Tibial nerve (tissue), 4 donors: ENCODE data around the gene PRDM7. TPM values are rescaled to one million over a fixed set of nuclear protein-coding genes. Genes with fewer than 3 reads are reported as not detected.
A peak's percentile ranks its signal among the peaks of the same experiment; 100 is the strongest.

ENCODE experiments used
- DNase-seq, 2 donors: peaks; one replicate each; pipeline ENCODE4 v3.0.0-alpha.2; 2019; ENCODE audit warnings: low spot score in 2 of 2
- H3K27ac ChIP-seq, 4 donors: fragments of 200-600 bp; sonication (generic) in 3 of 4; one replicate each; pipeline ENCODE4 v1.5.1; 2017 to 2019; ENCODE audit warnings: mild to moderate bottlenecking in 1 of 4
- H3K27me3 ChIP-seq, 2 donors: fragments of 200-600 bp; sonication (generic) in 1 of 2; one replicate each; pipeline versions ENCODE4 v1.5.1 to v1.6.0; 2017 to 2019
- H3K36me3 ChIP-seq, 3 donors: fragments of 200-600 bp; sonication (generic); one replicate each; pipeline ENCODE4 v1.5.1; 2018 to 2019
- H3K4me1 ChIP-seq, 4 donors: fragments of 200-600 bp; sonication (generic) in 3 of 4; one replicate each; pipeline ENCODE4 v1.5.1; 2017 to 2019
- H3K4me3 ChIP-seq, 4 donors: fragments of 200-600 bp; sonication (generic) in 3 of 4; one replicate each; pipeline ENCODE4 v1.5.1; 2017 to 2019; ENCODE audit warnings: mild to moderate bottlenecking in 1 of 4, moderate library complexity in 1 of 4
- H3K9me3 ChIP-seq, 4 donors: fragments of 200-600 bp; sonication (generic) in 3 of 4; one replicate each; pipeline ENCODE4 v1.5.1; 2017 to 2019
- EP300 ChIP-seq, 2 donors: sonication (generic); formaldehyde crosslinking; IDR thresholded peaks; one replicate each; pipeline ENCODE4 v1.6.1; 2017; ENCODE audit warnings: antibody characterized with exemption in 2 of 2, mild to moderate bottlenecking in 1 of 2
- POLR2A ChIP-seq, 2 donors: fragments of 450-650 bp; IDR thresholded peaks; one replicate each; pipeline ENCODE4 v1.6.1; 2017; ENCODE audit warnings: antibody characterized with exemption in 2 of 2, mild to moderate bottlenecking in 2 of 2, moderate library complexity in 2 of 2
- WGBS, 2 donors: methylation state at CpG; one replicate each; pipeline ENCODE4 v1.1.5; 2018; 5-methylcytosine and 5-hydroxymethylcytosine counted together
- total RNA-seq, 4 donors: library from RNA; depleted of rRNA; stranded (reverse); fragments of >200 nt; gene quantifications; one replicate each; pipeline ENCODE4 v1.1.0, GENCODE V29; 2016
- TF ChIP-seq, protein P1 (sequence below), 5 experiments: fragments of 200-600 bp in 3 of 5; fragments of 450-650 bp in 2 of 5; sonication (generic) in 3 of 5; IDR thresholded peaks; one replicate each; pipeline ENCODE4 v1.5.1; 2016 to 2019; ENCODE audit warnings: antibody characterized with exemption in 5 of 5, mild to moderate bottlenecking in 3 of 5, moderate library complexity in 2 of 5

The PRDM7 gene
- total RNA-seq, 4 donors from 2014 or later: not detected

DNA sequence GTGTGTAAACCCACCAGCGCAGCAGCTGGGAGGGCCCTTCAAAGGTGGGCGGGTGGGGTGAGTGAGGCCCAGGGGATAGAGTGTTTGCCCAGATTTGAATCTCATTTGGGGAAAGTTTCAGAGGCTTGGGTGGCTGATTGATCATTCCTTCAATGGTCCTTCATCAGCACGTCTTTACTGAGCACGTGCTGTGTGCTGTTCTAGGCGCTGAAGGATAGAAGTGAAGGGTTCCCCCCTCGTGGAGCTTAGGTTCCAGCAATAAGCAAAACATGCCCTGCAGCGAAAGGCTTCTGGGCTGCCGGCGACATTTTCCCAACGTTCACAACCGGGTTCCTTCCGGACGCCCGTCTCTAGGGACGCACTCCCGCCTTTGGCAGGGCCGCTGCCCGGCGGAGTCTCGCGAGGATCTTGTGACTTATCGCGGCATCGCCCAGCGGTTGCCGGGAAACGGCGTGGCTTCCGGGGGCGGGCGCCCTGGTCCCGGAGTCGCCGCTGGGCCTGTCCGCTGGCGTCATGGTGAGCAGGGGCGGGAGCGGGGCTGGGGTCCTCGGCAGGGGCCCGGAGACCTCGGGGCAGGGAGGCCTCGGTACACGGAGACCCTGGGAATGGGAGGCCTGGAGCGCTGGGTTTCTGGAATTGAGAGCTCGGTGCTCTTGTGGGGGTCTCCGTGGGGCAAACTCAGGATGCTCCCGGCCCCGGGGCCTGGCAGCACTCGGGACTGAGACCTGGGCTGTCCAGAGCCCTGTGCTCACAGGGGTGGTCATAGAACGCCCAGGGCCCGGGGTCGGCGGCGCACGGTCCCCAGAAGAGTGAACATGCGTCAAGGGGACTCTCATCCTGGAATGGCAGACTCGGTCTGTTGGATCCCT is 54.7 kb downstream of the PRDM7 start:
- Histone ChIP-seq H3K4me1 (peaks cover 0 to 49% (median 16%) of the 10 kb centered on the region in 4 donors), H3K27ac (peak overlapping the region in 3 of 4 donors; percentile 34 to 89 (median 76)), H3K9me3 (no peaks in the 10 kb centered on the region), H3K27me3 (no peaks in the 10 kb centered on the region), H3K4me3 (peak overlapping the region; percentile 59 to 90 (median 67)), H3K36me3 (peaks cover 0 to 15% (median 0%) of the 10 kb centered on the region in 3 donors)
- peak; percentile 78 to 79 for DNase-seq
- WGBS, 2 donors: 19 to 32% methylated on average over 7 to 11 of the region's 57 CpGs
- TF ChIP-seq, protein P1, sequence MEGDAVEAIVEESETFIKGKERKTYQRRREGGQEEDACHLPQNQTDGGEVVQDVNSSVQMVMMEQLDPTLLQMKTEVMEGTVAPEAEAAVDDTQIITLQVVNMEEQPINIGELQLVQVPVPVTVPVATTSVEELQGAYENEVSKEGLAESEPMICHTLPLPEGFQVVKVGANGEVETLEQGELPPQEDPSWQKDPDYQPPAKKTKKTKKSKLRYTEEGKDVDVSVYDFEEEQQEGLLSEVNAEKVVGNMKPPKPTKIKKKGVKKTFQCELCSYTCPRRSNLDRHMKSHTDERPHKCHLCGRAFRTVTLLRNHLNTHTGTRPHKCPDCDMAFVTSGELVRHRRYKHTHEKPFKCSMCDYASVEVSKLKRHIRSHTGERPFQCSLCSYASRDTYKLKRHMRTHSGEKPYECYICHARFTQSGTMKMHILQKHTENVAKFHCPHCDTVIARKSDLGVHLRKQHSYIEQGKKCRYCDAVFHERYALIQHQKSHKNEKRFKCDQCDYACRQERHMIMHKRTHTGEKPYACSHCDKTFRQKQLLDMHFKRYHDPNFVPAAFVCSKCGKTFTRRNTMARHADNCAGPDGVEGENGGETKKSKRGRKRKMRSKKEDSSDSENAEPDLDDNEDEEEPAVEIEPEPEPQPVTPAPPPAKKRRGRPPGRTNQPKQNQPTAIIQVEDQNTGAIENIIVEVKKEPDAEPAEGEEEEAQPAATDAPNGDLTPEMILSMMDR (IDR thresholded peaks at IDR 0.05): peak in 1 of 5 experiments; percentile 19
- TF ChIP-seq POLR2A (IDR thresholded peaks at IDR 0.05) (no peak), EP300 (IDR thresholded peaks at IDR 0.05) (peak in 1 of 2 donors; percentile 69)

DNA sequence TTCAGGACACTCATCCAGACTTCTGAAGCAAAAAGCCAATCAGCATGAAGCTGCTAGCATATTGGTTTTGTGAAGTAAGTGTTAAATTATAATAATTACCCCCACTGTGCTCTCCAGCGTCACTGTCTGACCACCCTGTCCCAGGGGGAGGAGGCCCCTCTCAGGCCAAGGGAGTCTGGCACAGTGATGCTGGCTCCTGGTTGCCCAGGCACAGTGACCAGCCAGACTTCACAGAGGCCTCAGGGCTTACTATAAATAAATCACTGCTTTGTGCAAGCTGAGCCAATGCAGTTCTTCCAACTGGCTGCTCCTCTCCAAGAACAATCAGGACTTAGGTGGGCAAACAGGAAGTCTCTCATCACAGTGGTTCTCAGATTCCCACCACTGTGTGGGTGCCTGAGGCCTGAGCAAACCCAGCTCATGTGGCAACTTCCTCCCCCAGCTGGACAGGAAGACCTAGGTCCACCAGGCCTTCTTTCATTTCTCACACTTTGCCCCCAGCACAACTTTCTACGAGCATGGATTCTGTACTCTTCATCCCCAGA is 56.2 kb downstream of the PRDM7 start:
- peaks cover 0 to 49% (median 16%) of the 10 kb centered on the region in 4 donors for H3K4me1 ChIP-seq
- no peaks in the 10 kb centered on the region for H3K27me3 ChIP-seq
- H3K9me3 ChIP-seq: no peaks in the 10 kb centered on the region
- 61 to 67% methylated on average over 2 of the region's 2 CpGs for WGBS, 2 donors
- no peak for DNase-seq
- no peak overlapping the region for H3K4me3 ChIP-seq
- peaks cover 0 to 1% (median 0%) of the 10 kb centered on the region in 3 donors for H3K36me3 ChIP-seq
- H3K27ac ChIP-seq: peak overlapping the region in 2 of 4 donors; percentile 5 to 37
- no peak for TF ChIP-seq POLR2A (IDR thresholded peaks at IDR 0.05)
- TF ChIP-seq, protein P1 (IDR thresholded peaks at IDR 0.05): no peak
- no peak for TF ChIP-seq EP300 (IDR thresholded peaks at IDR 0.05)

DNA sequence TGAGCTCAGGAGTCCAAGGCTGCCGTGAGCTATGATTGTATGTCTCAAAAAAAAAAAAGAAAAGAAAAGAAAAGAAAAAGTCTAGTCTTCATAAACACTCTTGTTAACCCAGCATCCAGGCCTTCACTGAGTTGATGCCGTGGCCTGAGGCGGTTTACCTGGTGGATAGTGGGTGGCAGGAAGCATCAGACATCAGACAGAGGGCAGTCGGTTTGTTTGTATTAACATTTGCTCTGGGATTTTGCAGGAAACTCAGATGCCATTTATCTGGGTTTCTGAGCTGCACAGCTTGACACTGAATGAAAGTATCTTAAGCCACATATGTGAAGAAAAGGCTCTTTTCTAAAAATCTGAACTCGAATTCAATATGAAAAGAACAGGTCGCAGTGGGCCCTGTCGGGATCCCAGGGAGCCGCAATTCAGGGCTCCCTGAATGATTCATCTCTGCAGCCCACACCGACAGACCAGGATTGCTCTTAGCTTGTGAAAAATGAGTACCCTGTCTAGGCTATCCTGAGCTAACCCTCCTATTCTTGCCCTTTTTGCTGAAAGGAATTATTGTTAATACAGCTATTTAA is 56.8 kb downstream of the PRDM7 start:
- peak overlapping the region in 1 of 4 donors; percentile 68 for H3K4me3 ChIP-seq
- TF ChIP-seq POLR2A (IDR thresholded peaks at IDR 0.05): no peak
- no peak for TF ChIP-seq EP300 (IDR thresholded peaks at IDR 0.05)
- TF ChIP-seq, protein P1 (IDR thresholded peaks at IDR 0.05): no peak
- WGBS, 2 donors: 54 to 63% methylated on average over 9 of the region's 9 CpGs

DNA sequence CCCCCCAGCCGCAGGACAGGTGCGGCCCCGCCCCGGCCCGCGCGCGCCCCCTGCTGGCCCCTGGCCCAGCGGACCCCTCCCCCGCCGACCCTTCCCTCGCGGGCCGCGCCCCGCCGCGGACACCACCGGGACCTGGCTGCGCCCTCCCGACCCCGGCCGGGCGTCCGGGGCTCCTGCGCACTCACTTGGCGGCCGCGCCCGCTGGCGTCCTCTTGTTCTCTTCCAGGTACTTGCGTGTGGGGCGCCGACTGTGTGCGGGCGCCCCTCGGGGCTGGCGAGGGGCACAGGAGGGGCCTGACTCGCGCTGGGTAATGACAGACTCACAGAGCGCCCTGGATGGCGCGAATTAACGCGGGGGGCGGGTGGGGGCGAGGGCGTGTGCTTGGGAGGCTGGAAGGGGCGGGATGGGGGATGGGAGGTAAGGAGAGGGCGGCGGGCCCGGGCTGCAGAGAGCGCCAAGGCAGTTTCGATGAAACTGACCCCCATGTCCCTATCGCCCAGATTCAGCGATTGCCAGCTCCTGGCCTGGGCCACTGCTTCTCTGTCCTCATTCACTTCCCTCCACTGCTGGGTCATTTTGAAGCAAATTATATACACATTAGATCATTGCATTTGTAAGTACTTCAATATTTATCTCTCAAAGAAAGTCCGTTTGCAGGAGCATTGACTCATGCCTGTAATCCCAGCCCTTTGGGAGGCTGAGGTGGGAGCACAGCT is 57.4 kb downstream of the PRDM7 start:
- no peaks in the 10 kb centered on the region for H3K9me3 ChIP-seq
- H3K27ac ChIP-seq: peak overlapping the region in 2 of 4 donors; percentile 37 to 73
- peaks cover 0 to 49% (median 16%) of the 10 kb centered on the region in 4 donors for H3K4me1 ChIP-seq
- TF ChIP-seq POLR2A (IDR thresholded peaks at IDR 0.05): no peak
- TF ChIP-seq, protein P1 (IDR thresholded peaks at IDR 0.05): peak; percentile 23 to 69 (median 34)
- 3 to 11% methylated on average over 8 to 25 of the region's 57 CpGs for WGBS, 2 donors
- H3K36me3 ChIP-seq: no peaks in the 10 kb centered on the region
- peak overlapping the region; percentile 41 to 68 (median 46) for H3K4me3 ChIP-seq
- no peak for DNase-seq
- H3K27me3 ChIP-seq: no peaks in the 10 kb centered on the region

More for the DNA sequence above, 56.8 kb downstream of the PRDM7 start:
- H3K27ac ChIP-seq: peak overlapping the region in 2 of 4 donors; percentile 37 to 73
- H3K4me1 ChIP-seq: peaks cover 0 to 49% (median 16%) of the 10 kb centered on the region in 4 donors
- no peak for DNase-seq
- no peaks in the 10 kb centered on the region for H3K36me3 ChIP-seq
- H3K9me3 ChIP-seq: no peaks in the 10 kb centered on the region
- no peaks in the 10 kb centered on the region for H3K27me3 ChIP-seq
